Prostate gland (tissue), 2 donors: Measurements from ENCODE around the gene CTCF. TPM values are rescaled to one million over a fixed set of nuclear protein-coding genes. Genes with fewer than 3 reads are reported as not detected.

Source experiments
- DNase-seq: peaks from one replicate; pipeline ENCODE4 v3.0.0-alpha.2; 2019; ENCODE audit warnings: low spot score
- H3K27ac ChIP-seq, 2 donors: fragments of 200-600 bp; sonication (generic); 2 replicates each; pipeline ENCODE4 v1.5.1; 2017 to 2019
- H3K27me3 ChIP-seq: fragments of 200-600 bp; sonication (generic); replicated peaks from 2 replicates; pipeline ENCODE4 v1.5.1; 2019; ENCODE audit not compliant: insufficient read depth
- H3K36me3 ChIP-seq, 2 donors: fragments of 200-600 bp; sonication (generic); 1 replicate in 1 of 2; 2 replicates in 1 of 2; pipeline versions ENCODE4 v1.5.1 to v1.8.1; 2017 to 2019
- H3K4me1 ChIP-seq: fragments of 200-600 bp; sonication (generic); replicated peaks from 2 replicates; pipeline ENCODE4 v1.5.1; 2019
- H3K4me3 ChIP-seq, 2 donors: fragments of 200-600 bp; sonication (generic); 2 replicates each; pipeline ENCODE4 v1.5.1; 2017 to 2019
- H3K9me3 ChIP-seq: fragments of 200-600 bp; sonication (generic); 2 replicates; pipeline ENCODE4 v1.5.1; 2017
- CTCF ChIP-seq, 4 experiments: fragments of 200-600 bp in 2 of 4; fragments of 450-650 bp in 2 of 4; sonication (generic) in 2 of 4; IDR thresholded peaks; 1 replicate in 3 of 4; 2 replicates in 1 of 4; pipeline ENCODE4 v1.5.1; 2016 to 2019; ENCODE audit warnings: antibody characterized with exemption in 4 of 4, mild to moderate bottlenecking in 2 of 4, moderate library complexity in 2 of 4
- POLR2A ChIP-seq: fragments of 450-650 bp; IDR thresholded peaks from one replicate; pipeline ENCODE4 v1.6.1; 2016; ENCODE audit warnings: antibody characterized with exemption, mild to moderate bottlenecking
- POLR2AphosphoS5 ChIP-seq: sonication (generic); formaldehyde crosslinking; IDR thresholded peaks from one replicate; pipeline ENCODE4 v1.6.1; 2017; ENCODE audit warnings: antibody characterized with exemption
- WGBS: methylation state at CpG from one replicate; pipeline ENCODE4 v1.1.5; 2018; 5-methylcytosine and 5-hydroxymethylcytosine counted together
- intact Hi-C: fragments of 100-400 bp; cut with DNase I; formaldehyde crosslinking; loops from one replicate; pipeline ENCODE4 v1.14.2; 2022
- total RNA-seq, 2 donors: library from RNA; depleted of rRNA; stranded (reverse); fragments of >200 nt; gene quantifications; one replicate each; pipeline ENCODE4 v1.1.0, GENCODE V29; 2016

CTCF gene
- total RNA-seq, 2 donors from 2014 or later, result 39.9 to 48.9 TPM

- WGBS, result 77% methylated on average over 4 of the region's 4 CpGs
- H3K27me3 ChIP-seq, result no peaks in the 10 kb centered on the region
- H3K4me1 ChIP-seq, result no peaks in the 10 kb centered on the region
- no peak overlapping the region for H3K4me3 ChIP-seq
- intact Hi-C loops, result no loop called here
- no peaks in the 10 kb centered on the region for H3K9me3 ChIP-seq
- H3K27ac ChIP-seq, result no peak overlapping the region
- DNase-seq, result no peak
- TF ChIP-seq POLR2AphosphoS5, result no peak
- no peak for TF ChIP-seq CTCF (IDR thresholded peaks at IDR 0.05)
- no peak for TF ChIP-seq POLR2A
- H3K36me3 ChIP-seq, result no peaks in the 10 kb centered on the region
Observed at GRCh38 chr16:67655363-67655762, 93.0 kb downstream of the CTCF start.

GRCh38 chr16:67656344-67657016 lies 94.2 kb downstream of the CTCF start:
- Histone ChIP-seq H3K27me3 (no peaks in the 10 kb centered on the region), H3K27ac (no peak overlapping the region), H3K36me3 (no peaks in the 10 kb centered on the region), H3K4me1 (peaks cover 4% of the 10 kb centered on the region), H3K4me3 (no peak overlapping the region), H3K9me3 (no peaks in the 10 kb centered on the region)
- no peak for DNase-seq
- TF ChIP-seq POLR2AphosphoS5 (no peak), POLR2A (no peak), CTCF (IDR thresholded peaks at IDR 0.05) (no peak)
- intact Hi-C loops, result no loop called here
- WGBS, result 85% methylated on average over 9 of the region's 9 CpGs

GRCh38 chr16:67657017-67657608 lies 94.8 kb downstream of the CTCF start:
- intact Hi-C loops, result no loop called here
- peaks cover 4% of the 10 kb centered on the region for H3K4me1 ChIP-seq
- TF ChIP-seq POLR2AphosphoS5 (no peak), CTCF (IDR thresholded peaks at IDR 0.05) (no peak), POLR2A (no peak)
- no peaks in the 10 kb centered on the region for H3K36me3 ChIP-seq
- DNase-seq, result no peak
- H3K27me3 ChIP-seq, result no peaks in the 10 kb centered on the region
- H3K4me3 ChIP-seq, result no peak overlapping the region
- H3K27ac ChIP-seq, result no peak overlapping the region
- H3K9me3 ChIP-seq, result no peaks in the 10 kb centered on the region
- WGBS, result 88% methylated on average over 16 of the region's 16 CpGs

GRCh38 chr16:67657751-67658518 lies 95.6 kb downstream of the CTCF start:
- Histone ChIP-seq H3K27ac (no peak overlapping the region), H3K27me3 (no peaks in the 10 kb centered on the region), H3K9me3 (no peaks in the 10 kb centered on the region), H3K4me3 (no peak overlapping the region), H3K36me3 (no peaks in the 10 kb centered on the region), H3K4me1 (peaks cover 4% of the 10 kb centered on the region)
- intact Hi-C loops, result no loop called here
- no peak for DNase-seq
- 94% methylated on average over 18 of the region's 18 CpGs for WGBS
- TF ChIP-seq CTCF (IDR thresholded peaks at IDR 0.05), result no peak
- no peak for TF ChIP-seq POLR2A
- TF ChIP-seq POLR2AphosphoS5, result no peak
